ENCODE results near the gene COL18A1. TPM values are rescaled to one million over a fixed set of nuclear protein-coding genes. Genes with fewer than 3 reads are reported as not detected.

Gene COL18A1
- total RNA-seq, 4 donors from 2014 or later, result 64.7 to 110 (median 98.9) TPM

DNA sequence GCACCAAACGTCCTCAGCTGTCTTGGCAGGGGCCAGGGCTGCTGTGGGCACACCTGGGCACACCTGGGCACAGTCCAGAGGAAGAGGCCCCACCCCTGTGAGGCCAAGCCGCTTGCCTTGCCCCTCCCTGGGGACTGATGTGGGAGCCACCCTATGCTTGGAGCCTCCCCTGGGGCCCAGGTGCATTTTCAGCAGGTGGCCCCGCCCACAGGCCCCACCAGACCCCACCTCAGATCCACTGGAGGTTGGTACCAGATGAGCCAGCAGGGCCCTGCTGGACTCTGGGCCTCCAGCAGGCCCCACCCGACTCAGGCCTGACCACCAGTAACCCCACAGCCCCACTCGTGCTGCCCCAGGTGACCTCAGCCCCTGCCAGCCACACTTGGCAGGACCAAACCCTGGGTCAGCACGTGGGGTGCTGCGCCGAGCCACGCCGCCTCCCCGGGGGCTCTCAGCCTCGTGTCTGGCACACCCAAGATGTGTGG is 128.4 kb downstream of the COL18A1 start:
- ATAC-seq (ENCODE audit: low FRiP score), result no peak
- TF ChIP-seq CTCF (IDR thresholded peaks at IDR 0.05), result no peak
- DNase-seq (ENCODE audit: low spot score), result no peak

DNA sequence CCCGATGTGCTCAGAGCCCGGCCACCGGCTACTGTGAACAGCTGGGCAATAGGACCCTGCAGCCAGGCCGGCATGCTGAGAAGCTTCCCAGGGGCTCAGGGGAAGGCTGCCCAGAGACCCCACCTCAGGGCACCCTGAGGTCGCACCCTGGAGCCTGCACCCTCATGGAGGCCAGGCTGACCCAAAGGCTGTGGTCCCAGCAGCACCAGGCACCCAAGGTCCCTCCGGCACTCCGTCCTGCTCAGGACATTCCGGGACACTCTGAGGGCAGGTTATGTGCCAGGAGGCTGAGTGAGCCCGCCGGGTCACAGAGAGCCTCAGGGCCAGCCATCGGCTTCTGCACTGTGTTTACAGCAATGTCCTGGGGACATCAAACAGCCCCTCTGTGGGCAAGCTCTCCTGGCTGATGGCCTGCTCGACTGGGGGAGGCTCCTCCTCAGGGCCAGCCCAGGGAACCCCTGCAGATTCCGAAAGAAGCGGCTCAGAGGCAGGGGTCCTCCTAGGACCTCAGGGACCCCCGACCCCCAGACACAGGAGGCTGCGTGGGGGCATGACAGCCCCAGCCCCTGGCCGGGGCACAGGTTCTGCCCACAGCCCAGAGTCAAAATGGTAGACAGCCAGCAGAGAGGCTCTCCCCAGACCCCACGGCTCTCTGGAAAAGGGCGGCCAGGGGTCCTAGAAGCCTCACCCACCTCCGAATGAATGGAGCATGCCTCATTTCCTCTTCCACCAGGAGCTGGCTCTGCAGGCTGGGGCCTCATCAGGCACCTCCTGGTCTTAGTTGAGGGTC is 129.1 kb downstream of the COL18A1 start:
- DNase-seq (ENCODE audit: low spot score) (no peak), ATAC-seq (ENCODE audit: low FRiP score) (no peak)
- TF ChIP-seq CTCF (IDR thresholded peaks at IDR 0.05), result no peak

- DNase-seq (ENCODE audit: low spot score) (no peak), ATAC-seq (ENCODE audit: low FRiP score) (no peak)
- no peak for TF ChIP-seq CTCF (IDR thresholded peaks at IDR 0.05)
Observed at GRCh38 chr21:45534636-45535331, 129.8 kb downstream of the COL18A1 start.

GRCh38 chr21:45535341-45536081 is 130.5 kb downstream of the COL18A1 start:
- no peak for ATAC-seq (ENCODE audit: low FRiP score)
- DNase-seq (ENCODE audit: low spot score), result no peak
- no peak for TF ChIP-seq CTCF (IDR thresholded peaks at IDR 0.05)

GRCh38 chr21:45536301-45537081 is 131.5 kb downstream of the COL18A1 start:
- TF ChIP-seq CTCF (IDR thresholded peaks at IDR 0.05), result no peak
- DNase-seq (ENCODE audit: low spot score), result no peak
- ATAC-seq (ENCODE audit: low FRiP score), result no peak

DNA sequence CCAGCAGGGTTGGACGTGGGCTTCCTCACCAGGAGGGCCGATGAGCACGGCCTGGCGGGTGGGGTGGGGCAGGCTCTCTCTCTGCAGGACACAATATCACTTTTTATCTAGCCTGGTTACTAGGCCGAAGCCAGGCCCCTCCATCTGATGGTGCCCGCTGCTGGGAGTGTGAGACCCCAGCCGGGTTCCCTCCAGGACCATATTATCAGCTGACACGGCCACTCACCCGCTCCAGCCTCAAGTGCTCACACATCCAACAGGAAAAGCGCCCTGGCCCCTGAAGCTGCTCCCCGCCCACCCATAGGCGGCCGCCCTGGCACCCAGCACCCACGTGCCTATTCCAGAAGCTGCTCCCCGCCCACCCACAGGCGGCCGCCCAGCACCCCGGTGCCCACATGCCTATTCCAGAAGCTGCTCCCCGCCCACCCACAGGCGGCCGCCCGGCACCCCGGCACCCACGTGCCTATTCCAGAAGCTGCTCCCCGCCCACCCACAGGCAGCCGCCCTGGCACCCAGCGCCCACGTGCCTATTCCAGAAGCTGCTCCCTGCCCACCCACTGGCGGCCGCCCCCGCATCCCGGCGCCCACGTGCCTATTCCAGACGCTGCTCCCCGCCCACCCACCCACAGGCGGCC is 132.3 kb downstream of the COL18A1 start:
- TF ChIP-seq CTCF (IDR thresholded peaks at IDR 0.05), result no peak
- no peak for DNase-seq (ENCODE audit: low spot score)
- ATAC-seq (ENCODE audit: low FRiP score), result no peak
